ENCODE data around the gene ABCG4. TPM values are rescaled to one million over a fixed set of nuclear protein-coding genes. Genes with fewer than 3 reads are reported as not detected.
"Not testable (repeated sequence)": the region's sequence is repeated elsewhere in the genome, so short reads cannot be mapped to it uniquely, and the experiment has no call there.

ABCG4 gene
- total and polyA plus RNA-seq, 2 donors from 2014 or later: 0.25 to 0.52 TPM

DNA sequence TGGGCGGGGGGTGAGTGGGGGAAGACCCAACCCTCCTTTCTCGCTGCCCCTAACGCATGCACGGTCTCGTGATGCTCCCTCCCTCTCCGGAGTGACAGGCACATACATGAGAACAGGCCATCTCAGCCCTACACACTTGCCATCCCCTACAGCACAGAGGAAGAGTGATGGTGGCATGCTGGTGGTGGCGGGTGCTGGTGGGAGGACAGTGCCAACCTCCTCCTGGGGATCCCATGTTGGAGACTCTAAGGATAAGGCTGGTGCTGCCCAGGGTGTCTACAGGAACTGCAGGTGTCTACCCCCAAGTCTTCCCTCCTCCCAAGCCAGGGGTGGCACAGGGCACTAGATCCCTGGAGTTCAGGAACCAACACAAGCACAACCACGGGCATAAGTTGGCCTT is 13.0 kb downstream of the ABCG4 start:
- Histone ChIP-seq H3K27ac (ENCODE audit: low read depth in 2 of 2, low read length in 2 of 2) (no peak overlapping the region), H3K4me1 (ENCODE audit: control insufficient read depth in 2 of 3, insufficient read depth in 2 of 3, low read depth in 1 of 3, low read length in 3 of 3) (no peaks in the 10 kb centered on the region), H3K9me3 (ENCODE audit: control insufficient read depth in 2 of 3, insufficient read depth in 1 of 3, low read length in 3 of 3) (no peaks in the 10 kb centered on the region), H3K9ac (ENCODE audit: low read length in 3 of 3) (no peak overlapping the region), H3K27me3 (ENCODE audit: control insufficient read depth, insufficient read depth, low read length) (no peaks in the 10 kb centered on the region), H3K4me3 (ENCODE audit: low read length in 3 of 3) (no peak overlapping the region), H3K36me3 (ENCODE audit: control insufficient read depth in 2 of 3, insufficient read depth in 3 of 3, low read length in 3 of 3) (no peaks in the 10 kb centered on the region)
- FAIRE-seq: no peak
- no peak for DNase-seq
- intact Hi-C loops (cut with DNase I): no loop called here
- TF ChIP-seq, protein P1, sequence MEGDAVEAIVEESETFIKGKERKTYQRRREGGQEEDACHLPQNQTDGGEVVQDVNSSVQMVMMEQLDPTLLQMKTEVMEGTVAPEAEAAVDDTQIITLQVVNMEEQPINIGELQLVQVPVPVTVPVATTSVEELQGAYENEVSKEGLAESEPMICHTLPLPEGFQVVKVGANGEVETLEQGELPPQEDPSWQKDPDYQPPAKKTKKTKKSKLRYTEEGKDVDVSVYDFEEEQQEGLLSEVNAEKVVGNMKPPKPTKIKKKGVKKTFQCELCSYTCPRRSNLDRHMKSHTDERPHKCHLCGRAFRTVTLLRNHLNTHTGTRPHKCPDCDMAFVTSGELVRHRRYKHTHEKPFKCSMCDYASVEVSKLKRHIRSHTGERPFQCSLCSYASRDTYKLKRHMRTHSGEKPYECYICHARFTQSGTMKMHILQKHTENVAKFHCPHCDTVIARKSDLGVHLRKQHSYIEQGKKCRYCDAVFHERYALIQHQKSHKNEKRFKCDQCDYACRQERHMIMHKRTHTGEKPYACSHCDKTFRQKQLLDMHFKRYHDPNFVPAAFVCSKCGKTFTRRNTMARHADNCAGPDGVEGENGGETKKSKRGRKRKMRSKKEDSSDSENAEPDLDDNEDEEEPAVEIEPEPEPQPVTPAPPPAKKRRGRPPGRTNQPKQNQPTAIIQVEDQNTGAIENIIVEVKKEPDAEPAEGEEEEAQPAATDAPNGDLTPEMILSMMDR (IDR thresholded peaks at IDR 0.05; ENCODE audit: borderline replicate concordance, extremely low read depth, insufficient read depth): no peak

DNA sequence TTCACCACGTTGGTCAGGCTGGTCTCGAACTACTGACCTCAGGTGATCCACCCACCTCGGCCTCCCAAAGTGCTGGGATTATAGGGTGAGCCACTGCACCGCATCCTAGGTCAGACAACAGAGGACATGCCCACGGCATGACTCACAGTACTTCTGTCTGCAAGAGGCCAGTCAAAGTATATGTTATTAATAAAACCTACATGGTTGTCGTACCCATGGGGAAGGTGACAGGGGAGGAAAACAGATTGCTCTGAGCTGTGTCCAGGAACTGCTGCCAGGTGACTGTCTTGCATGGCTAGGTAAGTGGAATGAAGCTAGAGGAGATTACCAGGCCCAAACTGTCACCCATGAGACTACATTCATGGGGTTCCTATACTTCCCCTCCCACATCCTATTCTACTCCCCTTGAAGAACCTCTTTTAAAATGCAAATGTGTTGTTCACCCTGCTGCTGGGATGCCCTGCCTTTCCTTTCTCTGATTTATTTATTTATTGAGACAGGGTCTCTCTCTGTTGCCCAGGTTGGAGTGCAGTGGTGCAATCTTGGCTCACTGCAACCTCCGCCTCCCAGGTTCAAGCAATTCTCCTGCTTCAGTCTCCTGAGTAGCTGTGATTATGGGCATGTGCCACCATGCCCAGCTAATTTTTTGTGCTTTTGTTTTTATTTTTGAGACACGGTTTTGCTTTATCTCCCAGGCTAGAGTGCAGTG is 17.7 kb downstream of the ABCG4 start:
- intact Hi-C loops (cut with DNase I): no loop called here
- Histone ChIP-seq H3K9me3 (ENCODE audit: control insufficient read depth in 2 of 3, insufficient read depth in 1 of 3, low read length in 3 of 3) (no peaks in the 10 kb centered on the region), H3K9ac (ENCODE audit: low read length in 3 of 3) (no peak overlapping the region), H3K27ac (ENCODE audit: low read depth in 2 of 2, low read length in 2 of 2) (no peak overlapping the region), H3K4me1 (ENCODE audit: control insufficient read depth in 2 of 3, insufficient read depth in 2 of 3, low read depth in 1 of 3, low read length in 3 of 3) (peaks cover 0 to 5% (median 2%) of the 10 kb centered on the region in 3 donors), H3K4me3 (ENCODE audit: low read length in 3 of 3) (no peak overlapping the region), H3K27me3 (ENCODE audit: control insufficient read depth, insufficient read depth, low read length) (no peaks in the 10 kb centered on the region), H3K36me3 (ENCODE audit: control insufficient read depth in 2 of 3, insufficient read depth in 3 of 3, low read length in 3 of 3) (no peaks in the 10 kb centered on the region)
- FAIRE-seq (no peak), DNase-seq (peak in 3 of 5 donors; percentile 68 to 82 (median 78))
- TF ChIP-seq, protein P1 (IDR thresholded peaks at IDR 0.05; ENCODE audit: borderline replicate concordance, extremely low read depth, insufficient read depth): no peak

DNA sequence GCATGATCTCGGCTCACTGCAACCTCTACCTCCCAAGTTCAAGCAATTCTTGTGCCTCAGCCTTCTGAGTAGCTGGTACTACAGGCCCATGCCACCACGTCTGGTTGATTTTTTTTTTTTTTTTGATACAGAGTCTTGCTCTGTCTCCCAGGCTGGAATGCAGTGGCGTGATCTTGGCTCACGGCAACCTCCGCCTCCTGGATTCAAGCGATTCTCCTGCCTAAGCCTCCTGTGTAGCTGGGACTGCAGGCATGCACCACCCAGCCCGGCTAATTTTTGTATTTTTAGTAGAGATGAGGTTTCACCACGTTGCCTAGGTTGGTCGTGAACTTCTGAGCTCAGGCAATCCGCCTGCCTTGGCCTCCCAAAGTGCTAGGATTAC is 18.2 kb downstream of the ABCG4 start:
- H3K9me3 ChIP-seq (ENCODE audit: control insufficient read depth in 2 of 3, insufficient read depth in 1 of 3, low read length in 3 of 3); intact Hi-C loops (cut with DNase I); H3K4me1 ChIP-seq (ENCODE audit: control insufficient read depth in 2 of 3, insufficient read depth in 2 of 3, low read depth in 1 of 3, low read length in 3 of 3); FAIRE-seq; H3K27ac ChIP-seq (ENCODE audit: low read depth in 2 of 2, low read length in 2 of 2); H3K27me3 ChIP-seq (ENCODE audit: control insufficient read depth, insufficient read depth, low read length); DNase-seq; H3K9ac ChIP-seq (ENCODE audit: low read length in 3 of 3); H3K36me3 ChIP-seq (ENCODE audit: control insufficient read depth in 2 of 3, insufficient read depth in 3 of 3, low read length in 3 of 3); H3K4me3 ChIP-seq (ENCODE audit: low read length in 3 of 3): not testable (repeated sequence)

DNA sequence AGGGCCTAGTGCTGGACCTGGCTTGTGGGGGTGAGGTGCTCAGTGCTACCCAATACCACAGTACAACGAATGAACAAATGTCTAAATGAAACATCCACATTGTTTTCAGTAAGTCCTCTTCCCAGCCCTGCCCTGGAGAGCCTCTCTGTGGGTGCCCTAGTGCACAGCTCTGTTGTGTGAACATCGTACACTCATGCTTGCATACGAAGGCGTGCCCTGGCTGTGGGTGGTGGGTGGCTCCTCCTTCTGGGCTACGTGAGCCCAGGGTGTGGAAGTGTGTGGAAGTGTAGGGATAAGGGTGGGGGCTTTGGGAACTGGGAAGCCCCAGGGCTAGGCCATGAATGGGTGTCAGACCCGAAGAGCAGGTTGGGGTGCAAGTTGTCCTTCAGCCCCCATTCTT is 19.1 kb downstream of the ABCG4 start:
- no peak overlapping the region for H3K9ac ChIP-seq (ENCODE audit: low read length in 3 of 3)
- no peaks in the 10 kb centered on the region for H3K27me3 ChIP-seq (ENCODE audit: control insufficient read depth, insufficient read depth, low read length)
- H3K9me3 ChIP-seq (ENCODE audit: control insufficient read depth in 2 of 3, insufficient read depth in 1 of 3, low read length in 3 of 3): no peaks in the 10 kb centered on the region
- peaks cover 0 to 5% (median 2%) of the 10 kb centered on the region in 3 donors for H3K4me1 ChIP-seq (ENCODE audit: control insufficient read depth in 2 of 3, insufficient read depth in 2 of 3, low read depth in 1 of 3, low read length in 3 of 3)
- H3K36me3 ChIP-seq (ENCODE audit: control insufficient read depth in 2 of 3, insufficient read depth in 3 of 3, low read length in 3 of 3): no peaks in the 10 kb centered on the region
- intact Hi-C loops (cut with DNase I): no loop called here
- DNase-seq (no peak), FAIRE-seq (no peak)
- TF ChIP-seq, protein P1 (IDR thresholded peaks at IDR 0.05; ENCODE audit: borderline replicate concordance, extremely low read depth, insufficient read depth): no peak
- peak overlapping the region; percentile 84 to 86 for H3K27ac ChIP-seq (ENCODE audit: low read depth in 2 of 2, low read length in 2 of 2)
- H3K4me3 ChIP-seq (ENCODE audit: low read length in 3 of 3): no peak overlapping the region
